H1 (cell line): Measurements from ENCODE around the gene SUPT4H1.

Experiments
- CEBPB ChIP-seq: IDR thresholded peaks from 2 replicates; pipeline ENCODE4 v1.6.1; 2012; ENCODE audit warnings: low read depth, low read length
- CHD2 ChIP-seq: IDR thresholded peaks from 2 replicates; pipeline ENCODE4 v1.6.1; 2012; ENCODE audit warnings: low read length, improper control_type of control experiment
- JUND ChIP-seq: IDR thresholded peaks from 2 replicates; pipeline ENCODE4 v1.6.1; 2011; ENCODE audit warnings: mild to moderate bottlenecking, improper control_type of control experiment, low read length
- TAF1 ChIP-seq: IDR thresholded peaks from 2 replicates; pipeline ENCODE4 v1.6.1; 2011; ENCODE audit warnings: mild to moderate bottlenecking, low read depth, low read length

DNA sequence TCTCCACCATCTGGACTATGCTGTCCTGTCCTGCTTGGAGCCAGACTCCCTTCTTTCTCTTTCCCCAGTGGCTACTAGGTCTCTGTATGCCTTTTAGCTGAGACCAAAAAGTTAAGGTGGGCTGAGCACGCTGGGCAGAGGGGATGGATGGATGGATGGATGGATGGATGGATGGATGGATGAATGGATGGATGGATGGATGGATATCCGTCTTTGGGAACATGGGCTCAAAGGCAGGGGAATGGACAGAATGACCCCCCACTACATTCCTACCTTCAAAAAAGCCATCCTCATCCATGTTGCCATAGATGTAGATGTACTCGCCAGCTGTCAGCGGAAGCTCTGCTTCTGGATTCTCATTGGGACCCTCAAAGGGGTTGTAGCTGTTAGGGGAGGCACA, 36.3 kb downstream of the SUPT4H1 start:
- TF ChIP-seq CEBPB (no peak), CHD2 (no peak), JUND (no peak), TAF1 (no peak)
